Stimulated activated CD4-positive, alpha-beta T cell treated with anti-CD3 and anti-CD28 coated beads, Interleukin-12 subunit alpha, Interleukin-12 subunit beta, amount 100 ng/mL, for 24 hours (primary cell): ENCODE results near the gene ARF3.
A peak's percentile ranks its signal among the peaks of the same experiment; 100 is the strongest.
"Not testable (repeated sequence)": the region's sequence is repeated elsewhere in the genome, so short reads cannot be mapped to it uniquely, and the experiment has no call there.

Experiments used
- DNase-seq, 2 experiments: peaks; one replicate each; pipeline ENCODE4 v3.0.0-alpha.2; 2020; ENCODE audit warnings: low read depth in 2 of 2

ARF3 gene

DNA sequence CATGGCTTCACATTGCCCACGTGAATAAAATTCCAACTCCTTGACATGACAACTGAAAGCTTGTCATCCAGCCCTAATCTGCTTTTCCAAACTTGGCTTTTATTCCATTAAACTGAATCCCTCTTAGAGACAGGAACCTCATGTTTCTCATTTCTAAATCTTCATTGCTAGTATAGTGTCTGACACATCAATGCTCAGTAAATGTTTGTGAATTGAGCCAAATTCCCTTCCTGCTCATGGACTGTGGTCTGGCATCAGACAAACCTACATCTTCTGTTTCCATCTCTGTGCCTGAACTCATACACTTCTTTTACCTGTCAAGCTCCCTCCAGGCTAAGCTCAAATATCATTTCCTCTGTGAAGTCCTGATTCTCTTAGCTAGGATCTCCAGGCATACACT is 27.7 kb downstream of the ARF3 start:
- no peak for DNase-seq

DNA sequence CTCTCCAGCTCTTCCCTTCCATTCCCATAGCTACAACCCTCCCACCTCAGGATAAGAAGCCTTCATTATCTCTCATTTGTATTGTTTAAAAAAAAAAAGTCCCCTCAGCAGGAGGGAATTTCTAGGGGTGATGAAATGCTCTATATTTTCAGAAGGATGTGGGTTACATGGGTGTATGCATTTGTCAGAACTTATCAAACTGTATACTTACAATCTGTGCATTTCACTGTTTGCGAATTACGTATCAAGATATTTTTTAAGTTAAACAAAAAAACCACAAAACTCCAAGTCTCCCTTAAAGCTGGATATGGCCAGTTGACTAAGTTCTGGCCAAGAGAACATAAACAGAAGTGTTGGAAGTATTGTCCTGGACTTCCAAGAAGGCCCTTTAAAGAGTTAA is 30.0 kb downstream of the ARF3 start:
- DNase-seq, result no peak

GRCh38 chr12:48925304-48926011 is 31.8 kb downstream of the ARF3 start, which contains the start of gene FKBP11:
Gene FKBP11 (minus strand): TSS chr12:48925492. CDS start chr12:48925428, 64 bp downstream.
- peak; percentile 57 to 69 for DNase-seq

- DNase-seq, result peak; percentile 42 to 56
Observed at GRCh38 chr12:48924617-48925303, 32.5 kb downstream of the ARF3 start.

DNA sequence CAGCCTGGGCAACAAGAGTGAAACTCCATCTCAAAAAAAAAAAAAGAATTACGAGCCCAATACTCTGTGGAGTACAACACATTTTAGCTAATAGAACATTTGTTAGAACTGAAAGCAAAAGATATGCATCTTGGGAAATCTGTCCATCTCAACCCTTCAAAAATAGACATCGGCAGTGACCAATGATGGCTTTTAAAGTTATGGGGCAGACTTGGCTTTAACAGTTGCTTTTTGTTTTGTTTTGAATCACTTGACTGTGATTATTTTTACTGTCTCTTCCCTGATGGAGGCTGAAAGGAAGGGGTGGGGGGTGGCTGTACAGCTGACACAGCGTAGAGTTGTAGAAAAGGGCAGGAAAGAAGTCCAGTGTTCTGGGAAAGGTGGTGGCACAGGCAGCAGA is 34.2 kb downstream of the ARF3 start:
- no peak for DNase-seq

GRCh38 chr12:48917857-48918537 is 39.3 kb downstream of the ARF3 start:
- no peak for DNase-seq

DNA sequence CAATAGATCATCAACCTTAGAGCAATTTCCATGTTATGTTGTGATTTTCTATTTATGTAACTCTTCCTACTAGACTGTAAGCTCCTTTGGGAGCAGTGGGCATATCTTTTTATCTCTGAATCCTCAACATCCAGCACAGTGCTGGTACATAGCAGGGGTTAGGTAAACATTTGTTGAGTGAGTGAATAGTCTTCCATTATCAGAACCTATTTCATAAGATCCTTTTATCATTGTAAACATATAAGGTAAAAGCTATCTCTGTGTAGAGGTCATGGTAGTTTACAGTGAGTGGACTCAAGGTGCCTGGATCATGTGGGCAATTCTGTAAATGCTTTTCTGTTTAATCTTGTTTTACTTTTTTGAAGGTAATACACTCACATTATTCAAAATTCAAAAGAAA is 47.1 kb downstream of the ARF3 start:
- DNase-seq, result no peak

DNA sequence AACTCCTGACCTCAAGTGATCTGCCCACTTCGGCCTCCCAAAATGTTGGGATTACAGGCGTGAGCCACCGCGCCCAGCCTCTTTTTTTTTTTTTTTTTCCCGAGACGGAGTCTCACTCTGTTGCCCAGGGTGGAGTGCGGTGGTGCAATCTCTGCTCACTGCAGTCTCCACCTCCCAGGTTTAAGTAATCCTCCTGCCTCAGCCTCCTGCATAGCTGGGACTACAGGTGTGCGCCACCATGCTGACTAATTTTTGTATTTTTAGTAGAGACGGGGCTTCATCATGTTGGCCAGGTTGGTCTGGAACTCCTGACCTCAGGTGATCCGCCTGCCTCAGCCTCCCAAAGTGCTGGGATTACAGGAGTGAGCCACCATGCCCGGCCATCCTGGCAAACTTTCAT is 47.6 kb downstream of the ARF3 start:
- DNase-seq, result not testable (repeated sequence)

GRCh38 chr12:48907245-48907644 is 50.0 kb downstream of the ARF3 start:
- no peak for DNase-seq

- peak; percentile 63 to 75 for DNase-seq
Observed at GRCh38 chr12:48903982-48904411, 53.3 kb downstream of the ARF3 start.

DNA sequence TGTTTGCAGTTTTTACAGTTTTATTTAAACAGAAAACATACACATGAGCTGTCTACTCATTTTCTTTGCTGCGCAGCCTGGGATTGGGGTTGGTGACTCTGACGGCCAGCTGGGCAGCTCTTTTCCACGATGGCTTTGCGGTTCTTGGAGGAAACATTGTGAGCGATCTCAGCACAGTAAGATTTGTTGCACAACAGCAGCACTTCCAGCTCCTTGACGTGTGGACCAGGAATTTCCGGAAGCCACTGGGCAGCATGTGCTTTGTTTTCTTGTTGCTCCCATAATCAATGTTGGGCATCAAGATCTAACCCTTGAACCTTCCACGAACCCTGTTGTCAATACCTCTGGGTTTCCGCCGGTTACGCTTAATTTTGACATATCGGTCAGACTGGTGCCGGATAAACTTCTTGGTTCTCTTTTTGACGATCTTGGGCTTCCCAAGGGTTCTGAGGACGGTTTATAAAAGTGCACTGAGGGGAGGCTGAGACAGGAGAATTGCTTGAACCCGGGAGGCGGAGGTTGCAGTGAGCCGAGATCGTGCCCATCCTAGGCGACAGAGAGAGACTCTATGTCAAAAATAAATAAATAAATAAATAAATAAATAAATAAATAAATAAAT is 53.8 kb downstream of the ARF3 start:
- no peak for DNase-seq

DNA sequence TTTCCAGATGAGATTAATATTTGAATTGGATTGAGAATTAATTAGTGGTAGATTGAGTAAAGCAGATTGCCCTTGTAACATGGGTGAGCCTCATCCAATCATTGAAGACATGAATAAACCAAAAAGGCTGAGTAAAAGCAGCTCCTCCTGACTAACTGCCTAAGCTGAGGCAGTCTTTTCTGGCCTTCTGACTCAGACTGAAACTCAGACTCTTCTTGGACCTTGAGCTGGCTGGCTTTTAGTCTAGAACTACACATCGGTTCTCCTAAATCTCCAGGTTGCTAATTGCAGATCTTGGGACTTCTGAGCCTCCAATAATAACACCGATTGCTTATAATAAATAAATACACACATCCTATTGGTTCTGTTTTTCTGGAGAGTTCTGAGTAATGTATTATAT is 56.0 kb downstream of the ARF3 start:
- DNase-seq, result no peak

DNA sequence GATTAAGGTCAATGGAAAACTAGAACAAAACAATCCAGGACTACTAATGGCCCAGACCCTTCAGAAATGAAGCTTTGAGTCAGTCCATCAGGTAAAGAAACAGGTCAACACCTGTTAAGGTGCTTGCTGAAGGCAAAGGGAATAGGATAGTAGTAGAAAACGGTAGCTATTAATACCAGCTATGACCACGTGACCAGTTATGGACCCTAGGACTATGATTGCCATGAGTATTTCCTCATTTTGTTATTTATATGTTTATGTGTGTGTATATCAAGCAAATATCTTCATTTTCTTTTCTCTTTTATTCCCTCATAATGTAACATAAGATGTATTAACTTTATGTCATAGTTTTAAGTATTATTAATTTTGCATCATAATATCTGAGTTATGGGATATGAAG is 57.6 kb downstream of the ARF3 start:
- no peak for DNase-seq

DNA sequence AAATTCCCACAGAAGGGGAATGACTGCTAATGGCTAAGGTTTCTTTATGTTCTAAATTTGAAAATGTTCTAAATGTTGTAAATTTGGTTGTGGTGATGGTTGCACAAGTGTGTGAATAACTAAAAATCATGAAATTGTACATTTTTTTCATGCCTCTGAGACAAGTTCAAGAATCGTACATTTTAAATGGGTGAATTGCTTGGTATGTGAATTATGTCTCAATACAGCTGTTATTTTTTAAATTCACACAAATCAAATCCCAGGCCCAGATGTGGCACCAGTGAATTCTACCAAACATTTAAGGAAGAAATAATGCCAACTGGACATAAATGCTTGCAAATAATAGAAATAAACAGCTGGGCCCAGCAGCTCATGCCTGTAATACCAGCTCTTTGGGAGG is 63.0 kb downstream of the ARF3 start:
- no peak for DNase-seq

DNA sequence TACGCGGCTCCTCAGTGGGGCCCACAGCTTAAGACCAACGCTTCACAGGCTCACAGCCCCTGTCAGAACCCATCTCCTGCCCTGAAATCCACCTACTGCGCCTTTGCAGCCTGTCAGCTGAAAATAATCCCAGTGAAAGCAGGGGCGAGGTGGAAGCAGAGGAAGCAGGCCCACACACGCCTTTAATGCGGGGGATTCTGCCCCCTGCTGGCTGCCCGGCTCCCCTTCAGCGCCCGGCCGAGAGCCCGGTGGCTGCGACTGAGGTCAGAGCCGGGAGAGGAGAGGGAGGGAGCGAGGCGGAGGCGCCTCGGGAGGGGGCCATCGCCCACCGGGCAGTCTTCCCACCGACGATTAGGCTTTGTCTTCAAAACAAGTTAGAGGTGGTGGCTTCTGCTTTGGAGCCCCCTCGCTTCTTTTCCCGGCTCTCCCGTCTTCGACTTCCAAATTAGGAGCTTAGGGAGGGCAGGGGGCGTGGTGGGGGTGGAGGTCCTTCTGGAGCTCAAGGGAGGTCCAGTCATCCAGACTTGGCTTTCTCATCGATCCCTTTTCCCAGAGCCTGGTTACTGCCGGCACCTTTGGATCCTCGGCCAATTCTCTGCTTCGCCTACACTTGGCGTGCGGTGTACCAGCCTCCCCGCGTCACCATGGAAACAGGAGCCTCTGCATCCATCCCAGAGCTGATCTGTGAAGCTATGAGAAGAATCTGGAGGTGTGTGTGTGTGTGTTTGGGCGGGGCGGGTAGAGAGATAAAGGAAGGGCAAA is 66.4 kb downstream of the ARF3 start:
- peak; percentile 46 to 64 for DNase-seq

DNA sequence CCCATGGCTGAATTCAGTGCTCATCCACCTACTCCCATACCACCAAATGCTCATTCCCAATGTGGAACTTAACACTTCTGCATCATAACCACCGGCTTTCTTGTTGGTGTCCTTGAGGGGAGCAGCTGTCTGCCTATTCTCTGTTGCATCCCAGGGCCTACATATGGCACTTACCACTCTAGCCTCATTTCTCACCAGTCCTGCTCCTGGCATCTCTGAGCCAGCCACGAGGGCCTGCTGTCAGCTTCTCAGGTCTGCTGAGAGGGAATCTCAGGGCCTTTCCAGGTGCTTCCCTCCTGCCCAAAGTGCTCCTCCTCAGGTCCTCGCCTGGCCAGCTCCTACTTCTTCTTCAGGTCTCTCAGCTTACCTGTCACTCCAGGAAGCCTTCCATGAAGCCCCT is 67.6 kb downstream of the ARF3 start:
- no peak for DNase-seq
